Epithelial cell of esophagus (primary cell): ENCODE data around the gene CAPZA1.

Source experiments
- DNase-seq: peaks from one replicate; pipeline ENCODE4 v3.0.0; 2010; ENCODE audit warnings: low read depth
- H3K4me3 ChIP-seq: 2 replicates; pipeline ENCODE4 v1.5.1; 2011; ENCODE audit warnings: mild to moderate bottlenecking, low read length, control low read depth
- TF ChIP-seq, protein P1 (sequence below): IDR thresholded peaks from 2 replicates; pipeline ENCODE4 v1.5.1; 2011; ENCODE audit warnings: low read depth, mild to moderate bottlenecking, low read length, control low read depth, inconsistent platforms; ENCODE audit not compliant: insufficient read depth; ENCODE audit errors: missing control alignments

CAPZA1 gene

DNA sequence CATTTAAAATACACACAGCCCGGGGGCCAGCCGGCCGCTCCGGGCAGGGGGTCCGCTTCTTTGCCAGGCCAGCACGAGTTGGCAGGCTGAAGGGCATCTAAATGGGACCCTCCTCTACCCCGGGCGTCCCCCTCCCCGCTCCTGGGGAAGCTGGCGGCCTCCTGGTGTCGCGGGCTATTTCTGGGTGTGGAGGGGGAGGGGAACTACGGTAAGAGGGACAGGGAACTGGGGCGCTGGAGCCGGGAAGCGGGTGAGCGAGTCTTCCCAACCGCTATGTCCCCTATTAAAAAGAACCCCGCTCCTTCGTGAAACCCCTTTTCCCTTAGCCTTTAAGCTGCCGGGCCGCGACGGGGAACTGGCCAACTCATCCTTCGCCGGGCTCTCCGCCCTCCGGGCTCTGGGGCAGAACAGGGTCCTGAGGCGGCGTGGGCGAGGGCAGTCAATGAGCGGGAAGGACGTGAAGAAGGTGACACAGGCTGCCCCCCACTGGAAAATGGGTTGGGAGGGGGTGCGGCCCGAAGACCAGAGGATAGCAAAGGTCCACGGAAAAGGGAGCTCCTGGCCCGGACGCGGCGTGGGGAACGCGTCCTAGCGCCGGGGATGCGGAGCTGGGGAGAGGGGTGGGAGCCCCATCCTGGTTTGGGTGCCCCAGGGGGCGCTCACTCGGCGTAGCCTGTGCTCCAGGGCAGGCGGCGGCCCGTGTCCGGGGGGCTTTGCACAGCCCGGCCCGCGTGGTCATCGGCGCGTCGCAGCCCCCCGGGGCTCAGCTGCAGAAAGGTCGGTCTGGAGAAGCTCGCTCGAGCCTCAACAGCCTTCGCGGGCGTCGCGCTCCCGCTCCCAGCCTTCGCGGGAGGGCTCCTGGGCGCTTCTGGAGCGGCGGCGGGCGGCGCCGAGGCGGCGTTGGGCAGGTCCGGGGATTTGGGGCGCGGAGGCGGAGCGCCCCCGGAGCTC is 95.0 kb downstream of the CAPZA1 start:
- no peak for DNase-seq
- TF ChIP-seq, protein P1, sequence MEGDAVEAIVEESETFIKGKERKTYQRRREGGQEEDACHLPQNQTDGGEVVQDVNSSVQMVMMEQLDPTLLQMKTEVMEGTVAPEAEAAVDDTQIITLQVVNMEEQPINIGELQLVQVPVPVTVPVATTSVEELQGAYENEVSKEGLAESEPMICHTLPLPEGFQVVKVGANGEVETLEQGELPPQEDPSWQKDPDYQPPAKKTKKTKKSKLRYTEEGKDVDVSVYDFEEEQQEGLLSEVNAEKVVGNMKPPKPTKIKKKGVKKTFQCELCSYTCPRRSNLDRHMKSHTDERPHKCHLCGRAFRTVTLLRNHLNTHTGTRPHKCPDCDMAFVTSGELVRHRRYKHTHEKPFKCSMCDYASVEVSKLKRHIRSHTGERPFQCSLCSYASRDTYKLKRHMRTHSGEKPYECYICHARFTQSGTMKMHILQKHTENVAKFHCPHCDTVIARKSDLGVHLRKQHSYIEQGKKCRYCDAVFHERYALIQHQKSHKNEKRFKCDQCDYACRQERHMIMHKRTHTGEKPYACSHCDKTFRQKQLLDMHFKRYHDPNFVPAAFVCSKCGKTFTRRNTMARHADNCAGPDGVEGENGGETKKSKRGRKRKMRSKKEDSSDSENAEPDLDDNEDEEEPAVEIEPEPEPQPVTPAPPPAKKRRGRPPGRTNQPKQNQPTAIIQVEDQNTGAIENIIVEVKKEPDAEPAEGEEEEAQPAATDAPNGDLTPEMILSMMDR: no peak
- peak overlapping the region; percentile 65 for H3K4me3 ChIP-seq

DNA sequence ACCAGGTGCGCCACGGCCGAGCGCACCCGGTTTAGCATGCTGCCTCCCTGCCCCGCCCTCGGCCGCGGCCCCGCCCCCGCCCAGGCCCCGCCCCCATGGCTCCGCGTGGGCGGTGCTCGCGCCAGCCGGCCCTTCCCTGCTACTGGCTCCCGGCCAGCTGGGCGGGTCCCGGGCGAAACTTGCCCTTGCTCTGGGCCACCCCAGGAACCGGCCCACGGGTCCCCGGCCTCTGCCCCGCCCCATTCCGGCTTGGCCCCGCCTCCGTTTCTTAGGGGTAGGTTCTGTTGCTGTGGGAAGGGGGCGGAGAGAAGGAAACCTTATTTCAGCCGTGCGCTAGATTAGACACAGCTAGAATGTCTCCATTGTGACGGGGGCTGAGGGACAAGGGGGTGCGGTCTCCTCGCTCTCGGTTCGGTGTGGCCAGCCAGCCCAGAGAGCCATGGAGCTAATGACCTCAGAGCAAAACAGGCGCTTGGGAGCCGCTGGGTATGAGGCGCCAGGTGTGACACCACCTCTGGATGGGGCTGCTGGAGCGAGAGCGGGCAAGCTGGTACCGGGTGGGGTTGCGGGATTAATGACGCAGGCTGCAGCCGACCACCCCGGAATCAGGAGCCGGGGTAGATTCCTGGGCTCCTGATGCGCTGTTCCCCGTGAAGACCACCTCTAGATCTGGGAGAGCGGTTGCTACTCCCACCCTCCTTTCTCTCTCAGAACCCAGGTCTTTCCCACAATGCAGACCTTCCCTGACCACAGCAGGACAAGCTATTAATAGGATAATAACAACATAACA is 95.8 kb downstream of the CAPZA1 start, which contains the start of gene PPM1J:
TSS of gene PPM1J (minus strand) at position 69 of the 790 bp plus-strand sequence. CDS start at position 38, 31 bp downstream.
- TF ChIP-seq, protein P1: no peak
- peak within 1 kb of the TSS; percentile 65 for H3K4me3 ChIP-seq
- DNase-seq: peak; percentile 97

DNA sequence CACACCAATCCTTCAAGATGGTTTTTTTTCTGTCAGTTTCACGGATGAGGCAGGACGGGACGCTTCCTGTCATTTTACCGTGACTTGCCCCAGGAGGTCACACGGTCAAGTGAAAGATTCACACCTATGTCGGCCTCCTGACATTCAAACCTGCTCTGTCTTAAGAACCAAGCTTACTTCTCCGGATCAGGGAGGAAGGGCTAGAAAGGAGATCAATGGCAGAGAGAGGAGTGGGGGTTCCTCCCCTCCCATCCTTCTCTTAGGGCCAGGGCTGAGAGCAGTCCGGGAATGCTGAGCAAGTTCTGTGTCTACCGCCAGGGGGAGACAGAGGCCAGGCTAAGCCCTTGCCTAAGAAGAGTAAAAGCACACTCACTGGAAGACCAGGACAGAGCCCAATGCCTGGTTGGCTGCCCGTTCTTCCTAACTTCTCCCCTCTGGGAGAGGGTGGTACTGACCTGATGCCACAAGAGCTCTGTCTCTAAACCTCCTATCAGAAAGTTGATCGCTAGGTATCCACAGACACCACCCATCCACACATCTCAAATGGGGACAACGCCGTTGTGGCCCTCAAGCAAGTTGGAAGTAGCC is 96.6 kb downstream of the CAPZA1 start:
- DNase-seq: peak; percentile 94
- H3K4me3 ChIP-seq: peak overlapping the region; percentile 59
- TF ChIP-seq, protein P1: peak; percentile 96

DNA sequence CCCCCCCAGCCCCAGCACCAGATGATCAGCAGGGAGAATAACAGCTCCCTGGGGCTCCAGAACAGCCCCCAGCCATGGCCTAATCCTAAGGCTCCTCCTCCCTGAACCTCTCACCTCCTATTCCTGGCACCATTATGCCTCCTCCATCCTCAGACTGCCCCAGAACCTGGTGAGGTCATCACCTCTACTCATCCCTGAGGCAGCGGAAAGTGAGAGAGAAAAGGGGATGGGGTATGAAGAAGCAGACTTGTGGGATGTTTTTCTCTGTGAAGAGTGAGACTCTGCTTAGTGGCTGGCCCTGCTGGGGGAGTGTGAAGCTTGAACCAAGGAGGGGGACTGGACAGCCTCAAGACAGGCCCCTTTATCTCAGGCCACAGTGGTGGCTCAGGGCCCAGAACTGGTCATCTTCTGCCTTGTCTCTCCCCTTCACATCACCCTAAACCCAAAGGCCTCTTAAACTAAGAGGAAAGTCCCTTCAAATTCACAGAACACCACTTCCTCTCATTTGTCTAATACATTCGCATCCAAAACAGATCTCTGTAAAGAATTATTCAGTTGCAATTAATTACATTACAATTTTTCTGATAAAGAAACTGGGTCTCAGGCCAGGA is 97.7 kb downstream of the CAPZA1 start:
- DNase-seq: no peak
- TF ChIP-seq, protein P1: no peak

DNA sequence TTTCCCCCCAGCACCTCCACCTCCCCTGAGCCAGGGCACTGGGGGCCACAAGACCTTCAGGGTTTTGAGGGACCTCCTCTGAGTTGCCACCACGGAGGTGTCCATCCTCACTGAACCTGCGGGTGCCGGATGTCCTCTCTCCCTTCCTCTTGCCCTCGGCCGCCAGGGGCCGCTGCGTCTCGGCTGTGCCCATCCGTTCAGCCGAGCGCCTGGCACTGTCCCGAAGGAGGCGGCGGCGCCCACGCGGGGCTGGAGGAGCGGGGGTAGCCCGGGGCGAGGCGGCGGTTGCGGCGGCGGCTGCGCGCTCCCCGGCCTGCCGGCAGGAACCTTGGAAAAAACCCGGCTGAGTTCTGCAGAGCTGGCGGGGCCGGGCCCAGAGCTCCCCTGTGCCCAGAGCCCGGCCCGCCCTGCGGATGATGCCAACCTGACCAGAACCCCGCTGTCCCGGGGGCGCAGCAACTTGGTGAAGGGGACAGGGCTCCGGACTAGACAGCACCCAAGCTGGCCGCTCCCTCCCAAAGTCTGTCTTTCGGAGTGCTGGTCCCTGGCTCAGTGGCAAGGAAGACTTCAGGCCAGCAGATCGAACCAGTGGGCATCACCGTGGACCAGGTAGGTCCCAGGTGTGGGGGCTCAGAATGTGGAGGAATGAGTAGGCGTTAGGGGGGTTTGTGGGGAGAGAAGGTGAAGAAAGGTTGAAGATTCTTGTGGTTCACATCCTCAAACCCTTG is 99.2 kb downstream of the CAPZA1 start:
- TF ChIP-seq, protein P1: peak; percentile 77
- peak; percentile 75 for DNase-seq
- no peak overlapping the region for H3K4me3 ChIP-seq

More for the DNA sequence above, 97.7 kb downstream of the CAPZA1 start:
- H3K4me3 ChIP-seq: no peak overlapping the region

DNA sequence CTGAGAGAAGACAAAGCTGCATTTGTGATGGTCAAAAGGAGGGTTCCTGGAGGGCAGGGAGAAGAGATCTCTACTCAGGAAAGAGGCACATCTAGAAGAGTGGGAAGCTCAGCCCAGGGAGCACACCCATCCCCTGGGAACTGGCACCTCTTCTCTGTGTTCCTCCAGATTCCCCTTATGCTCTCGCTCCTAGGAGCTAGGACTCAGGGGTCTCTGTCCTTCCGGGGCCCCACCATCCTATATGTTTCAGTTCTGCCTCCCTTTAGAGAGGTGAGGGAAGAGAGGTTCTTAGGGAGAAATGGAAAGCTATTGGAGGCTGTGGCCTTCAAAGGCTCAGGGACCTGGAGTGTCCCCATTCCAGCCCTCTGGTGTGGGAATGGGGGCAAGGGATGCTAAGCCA is 100.1 kb downstream of the CAPZA1 start:
- no peak overlapping the region for H3K4me3 ChIP-seq
- no peak for DNase-seq

More for the DNA sequence above, 100.1 kb downstream of the CAPZA1 start:
- TF ChIP-seq, protein P1: no peak
